GM20000 (cell line): ENCODE data around the gene C11orf98.

Experiments used
- DNase-seq: peaks from one replicate; pipeline ENCODE4 v3.0.0; 2012; ENCODE audit warnings: low spot score
- CTCF ChIP-seq: IDR thresholded peaks from 2 replicates; pipeline ENCODE4 v1.5.1; 2012; ENCODE audit warnings: mild to moderate bottlenecking, control low read depth; ENCODE audit errors: extremely low read depth, missing control alignments

C11orf98 gene

GRCh38 chr11:62665075-62665598 is at the start of gene C11orf98, which contains the start of gene CSKMT:
TSS of gene C11orf98 (minus strand) at chr11:62665210. CDS start at chr11:62665169, 41 bp downstream.
TSS of gene CSKMT (plus strand) at chr11:62665312. CDS start at chr11:62665880, 568 bp downstream.
- peak; percentile 94 for DNase-seq
- TF ChIP-seq CTCF: no peak

- no peak for DNase-seq
- no peak for TF ChIP-seq CTCF
Measured at GRCh38 chr11:62713343-62713742, 48.3 kb upstream of the C11orf98 start.

- DNase-seq: no peak
- no peak for TF ChIP-seq CTCF
Measured at GRCh38 chr11:62712861-62713260, 47.9 kb upstream of the C11orf98 start.

- no peak for TF ChIP-seq CTCF
- no peak for DNase-seq
Measured at GRCh38 chr11:62712276-62712812, 47.3 kb upstream of the C11orf98 start.

GRCh38 chr11:62710001-62710345 is 45.0 kb upstream of the C11orf98 start:
- TF ChIP-seq CTCF: no peak
- no peak for DNase-seq

- TF ChIP-seq CTCF: no peak
- peak; percentile 92 for DNase-seq
Measured at GRCh38 chr11:62709247-62710000, 44.4 kb upstream of the C11orf98 start.

GRCh38 chr11:62708793-62709192 is 43.8 kb upstream of the C11orf98 start:
- no peak for TF ChIP-seq CTCF
- DNase-seq: no peak
